Neural cell (in vitro differentiated cells): ENCODE data around the gene LZTR1. TPM values are rescaled to one million over a fixed set of nuclear protein-coding genes. Genes with fewer than 3 reads are reported as not detected.

Source experiments
- H2AFZ ChIP-seq: fragments of 200-600, 300-800 bp; sonication (generic), shearing (Covaris generic); 2 replicates; pipeline ENCODE4 v1.6.0; 2014; ENCODE audit warnings: low read depth, mild to moderate bottlenecking, antibody characterized with exemption, low read length, moderate library complexity
- H3F3A ChIP-seq: fragments of 200-600 bp; shearing (Covaris generic); 2 replicates; pipeline ENCODE4 v1.6.1; 2016; ENCODE audit warnings: mild to moderate bottlenecking, moderate library complexity, mixed read lengths, antibody characterized with exemption, low read length; ENCODE audit not compliant: insufficient read depth, poor library complexity, severe bottlenecking
- H3K27ac ChIP-seq: fragments of 200-600, 300-800 bp; sonication (generic), shearing (Covaris generic); 2 replicates; pipeline ENCODE4 v1.5.1; 2014; ENCODE audit warnings: mild to moderate bottlenecking, low read length, moderate library complexity
- H3K27me3 ChIP-seq: fragments of 300-800, 200-600 bp; sonication (generic), shearing (Covaris generic); 2 replicates; pipeline ENCODE4 v1.6.0; 2014; ENCODE audit warnings: mild to moderate bottlenecking, low read depth, low read length, moderate library complexity; ENCODE audit not compliant: insufficient read depth
- H3K36me3 ChIP-seq: fragments of 300-800, 200-600 bp; sonication (generic), shearing (Covaris generic); 2 replicates; pipeline ENCODE4 v1.5.1; 2014; ENCODE audit warnings: mild to moderate bottlenecking, antibody characterized with exemption, low read length, moderate library complexity; ENCODE audit not compliant: insufficient read depth
- H3K4me2 ChIP-seq: fragments of 300-800, 200-600 bp; sonication (generic), shearing (Covaris generic); 2 replicates; pipeline ENCODE4 v1.6.0; 2014; ENCODE audit warnings: mild to moderate bottlenecking, low read length
- H3K4me3 ChIP-seq: fragments of 300-800, 200-600 bp; sonication (generic), shearing (Covaris generic); 2 replicates; pipeline ENCODE4 v1.5.1; 2014; ENCODE audit warnings: mild to moderate bottlenecking, low read length, moderate library complexity
- H3K79me2 ChIP-seq: fragments of 200-600 bp; shearing (Covaris generic); replicated peaks from 2 replicates; pipeline ENCODE4 v1.6.0; 2014; ENCODE audit warnings: mild to moderate bottlenecking, low read length, moderate library complexity; ENCODE audit not compliant: insufficient read depth
- H3K9ac ChIP-seq: fragments of 300-800, 200-600 bp; sonication (generic), shearing (Covaris generic); 2 replicates; pipeline ENCODE4 v1.6.1; 2016; ENCODE audit warnings: mild to moderate bottlenecking, low read length, mixed read lengths
- H3K9me2 ChIP-seq: fragments of 200-600 bp; shearing (Covaris generic); 2 replicates; pipeline ENCODE4 v1.6.1; 2016; ENCODE audit warnings: mild to moderate bottlenecking, low read length, mixed read lengths; ENCODE audit not compliant: insufficient read depth
- H3K9me3 ChIP-seq: fragments of 200-600, 300-800 bp; sonication (generic), shearing (Covaris generic); 2 replicates; pipeline ENCODE4 v1.6.1; 2016; ENCODE audit warnings: mild to moderate bottlenecking, mixed run types, low read length, moderate library complexity, mixed read lengths
- H4K20me1 ChIP-seq: fragments of 200-600 bp; shearing (Covaris generic); 2 replicates; pipeline ENCODE4 v1.6.1; 2016; ENCODE audit warnings: mild to moderate bottlenecking, mixed run types; ENCODE audit not compliant: insufficient read depth
- CTCF ChIP-seq: fragments of 450-650 bp; IDR thresholded peaks from 2 replicates; pipeline ENCODE4 v1.5.1; 2014; ENCODE audit warnings: antibody characterized with exemption, mild to moderate bottlenecking, moderate library complexity; ENCODE audit not compliant: poor library complexity, severe bottlenecking
- EP300 ChIP-seq: fragments of 450-650 bp; conservative IDR thresholded peaks from 2 replicates; pipeline ENCODE4 v1.6.1; 2014; ENCODE audit warnings: antibody characterized with exemption, mild to moderate bottlenecking, moderate library complexity; ENCODE audit not compliant: poor library complexity, severe bottlenecking
- EZH2 ChIP-seq: fragments of 200-600, 300-800 bp; shearing (Covaris generic), sonication (generic); IDR thresholded peaks from 2 replicates; pipeline ENCODE4 v1.6.1; 2014; ENCODE audit warnings: antibody characterized with exemption, low read length, borderline replicate concordance, mild to moderate bottlenecking; ENCODE audit not compliant: insufficient read depth, poor library complexity, severe bottlenecking
- MXI1 ChIP-seq: fragments of 450-650 bp; conservative IDR thresholded peaks from 2 replicates; pipeline ENCODE4 v1.6.1; 2014; ENCODE audit warnings: antibody characterized with exemption, mild to moderate bottlenecking; ENCODE audit not compliant: poor library complexity, severe bottlenecking
- POLR2AphosphoS5 ChIP-seq: IDR thresholded peaks from 2 replicates; pipeline ENCODE4 v1.6.1; 2012
- RAD21 ChIP-seq: fragments of 450-650 bp; conservative IDR thresholded peaks from 2 replicates; pipeline ENCODE4 v1.6.1; 2014; ENCODE audit warnings: antibody characterized with exemption, mild to moderate bottlenecking, moderate library complexity
- SMC3 ChIP-seq: fragments of 450-650 bp; conservative IDR thresholded peaks from 2 replicates; pipeline ENCODE4 v1.6.1; 2014; ENCODE audit warnings: antibody characterized with exemption, mild to moderate bottlenecking, moderate library complexity; ENCODE audit not compliant: poor library complexity
- TAF1 ChIP-seq: IDR thresholded peaks from 2 replicates; pipeline ENCODE4 v1.6.1; 2012; ENCODE audit warnings: low read depth
- polyA plus RNA-seq: library from polyadenylated mRNA; depleted of rRNA; stranded (reverse); fragments of >200 nt; gene quantifications from 2 replicates; pipeline ENCODE4 v1.2.3, GENCODE V29; 2014
- TF ChIP-seq, protein P1 (sequence below): IDR thresholded peaks from 2 replicates; pipeline ENCODE4 v1.6.1; 2012; ENCODE audit warnings: borderline replicate concordance

The LZTR1 gene
- polyA plus RNA-seq, 1 donor from 2014 or later: 114 TPM

DNA sequence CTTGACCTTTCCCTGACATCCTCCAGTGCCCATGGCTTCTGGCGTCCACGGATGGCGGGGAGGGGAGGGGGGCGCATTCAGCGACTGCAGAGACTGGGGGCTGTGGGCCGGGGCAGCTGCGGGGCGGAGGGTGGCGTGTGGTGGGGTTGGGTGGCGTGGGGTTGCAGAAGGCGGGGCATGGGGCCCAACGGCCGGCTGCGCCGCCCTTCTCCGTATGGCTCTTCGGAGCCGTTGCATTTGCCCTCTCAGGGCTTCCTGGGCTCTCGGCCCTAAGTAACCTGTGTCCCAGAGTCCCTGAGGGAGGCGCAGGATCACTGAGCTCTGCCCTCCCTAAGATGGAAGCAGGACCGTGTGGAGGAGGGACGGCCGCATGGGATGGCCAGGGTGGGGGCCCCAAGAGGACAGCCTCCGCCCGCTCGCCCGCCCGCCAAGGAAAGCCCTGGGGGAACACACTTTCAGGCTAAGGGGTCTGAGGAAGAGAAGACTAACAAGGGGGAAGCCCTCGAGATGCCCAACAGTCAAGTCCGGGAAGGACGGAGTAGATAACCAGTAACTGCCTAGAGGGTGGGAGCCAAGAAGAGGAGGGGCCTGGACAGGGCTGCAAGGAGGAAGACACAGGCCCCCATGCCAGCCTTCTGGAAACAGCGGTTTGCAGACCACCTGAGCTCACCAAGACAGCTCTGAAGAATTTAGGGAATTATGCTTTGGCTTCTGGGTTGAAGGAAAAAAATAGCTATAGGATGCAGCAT is 24.2 kb upstream of the LZTR1 start:
- Histone ChIP-seq H3K27ac (no peak overlapping the region), H3F3A (no peaks in the 10 kb centered on the region), H3K9me2 (no peaks in the 10 kb centered on the region), H2AFZ (no peak overlapping the region), H3K36me3 (peaks cover 4% of the 10 kb centered on the region), H3K9ac (no peak overlapping the region), H3K27me3 (peaks cover 26% of the 10 kb centered on the region), H4K20me1 (no peaks in the 10 kb centered on the region), H3K4me3 (peak overlapping the region; percentile 42), H3K79me2 (no peaks in the 10 kb centered on the region), H3K4me2 (no peak overlapping the region), H3K9me3 (no peaks in the 10 kb centered on the region)
- TF ChIP-seq EZH2 (no peak), RAD21 (no peak), TAF1 (no peak), CTCF (no peak), MXI1 (no peak), EP300 (no peak), SMC3 (no peak), POLR2AphosphoS5 (no peak)
- TF ChIP-seq, protein P1, sequence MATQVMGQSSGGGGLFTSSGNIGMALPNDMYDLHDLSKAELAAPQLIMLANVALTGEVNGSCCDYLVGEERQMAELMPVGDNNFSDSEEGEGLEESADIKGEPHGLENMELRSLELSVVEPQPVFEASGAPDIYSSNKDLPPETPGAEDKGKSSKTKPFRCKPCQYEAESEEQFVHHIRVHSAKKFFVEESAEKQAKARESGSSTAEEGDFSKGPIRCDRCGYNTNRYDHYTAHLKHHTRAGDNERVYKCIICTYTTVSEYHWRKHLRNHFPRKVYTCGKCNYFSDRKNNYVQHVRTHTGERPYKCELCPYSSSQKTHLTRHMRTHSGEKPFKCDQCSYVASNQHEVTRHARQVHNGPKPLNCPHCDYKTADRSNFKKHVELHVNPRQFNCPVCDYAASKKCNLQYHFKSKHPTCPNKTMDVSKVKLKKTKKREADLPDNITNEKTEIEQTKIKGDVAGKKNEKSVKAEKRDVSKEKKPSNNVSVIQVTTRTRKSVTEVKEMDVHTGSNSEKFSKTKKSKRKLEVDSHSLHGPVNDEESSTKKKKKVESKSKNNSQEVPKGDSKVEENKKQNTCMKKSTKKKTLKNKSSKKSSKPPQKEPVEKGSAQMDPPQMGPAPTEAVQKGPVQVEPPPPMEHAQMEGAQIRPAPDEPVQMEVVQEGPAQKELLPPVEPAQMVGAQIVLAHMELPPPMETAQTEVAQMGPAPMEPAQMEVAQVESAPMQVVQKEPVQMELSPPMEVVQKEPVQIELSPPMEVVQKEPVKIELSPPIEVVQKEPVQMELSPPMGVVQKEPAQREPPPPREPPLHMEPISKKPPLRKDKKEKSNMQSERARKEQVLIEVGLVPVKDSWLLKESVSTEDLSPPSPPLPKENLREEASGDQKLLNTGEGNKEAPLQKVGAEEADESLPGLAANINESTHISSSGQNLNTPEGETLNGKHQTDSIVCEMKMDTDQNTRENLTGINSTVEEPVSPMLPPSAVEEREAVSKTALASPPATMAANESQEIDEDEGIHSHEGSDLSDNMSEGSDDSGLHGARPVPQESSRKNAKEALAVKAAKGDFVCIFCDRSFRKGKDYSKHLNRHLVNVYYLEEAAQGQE: no peak

GRCh38 chr22:20959578-20960461 is 22.3 kb upstream of the LZTR1 start:
- Histone ChIP-seq H2AFZ (no peak overlapping the region), H3K4me3 (no peak overlapping the region), H3K27ac (no peak overlapping the region)

More at GRCh38 chr22:20959578-20960461, 22.3 kb upstream of the LZTR1 start:
- Histone ChIP-seq H3K9me3 (no peaks in the 10 kb centered on the region), H3K9me2 (no peaks in the 10 kb centered on the region), H4K20me1 (no peaks in the 10 kb centered on the region), H3F3A (no peaks in the 10 kb centered on the region), H3K9ac (no peak overlapping the region), H3K36me3 (no peaks in the 10 kb centered on the region), H3K4me2 (no peak overlapping the region), H3K27me3 (peaks cover 36% of the 10 kb centered on the region), H3K79me2 (no peaks in the 10 kb centered on the region)
- TF ChIP-seq, protein P1: no peak
- TF ChIP-seq POLR2AphosphoS5: no peak
